ENCODE data around the gene RAD51C.

The RAD51C gene

GRCh38 chr17:58661499-58661898, 30.9 kb upstream of the RAD51C start:
- no peak for TF ChIP-seq ZFX (IDR thresholded peaks at IDR 0.05; ENCODE audit: borderline replicate concordance)
- no peak for TF ChIP-seq CTCF (IDR thresholded peaks at IDR 0.05)

GRCh38 chr17:58664302-58664701, 28.1 kb upstream of the RAD51C start:
- 0 out of 2 replicates have a peak overlapping the region, but pooled peaks have one; percentile 17 for H3K27ac ChIP-seq
- no peak for TF ChIP-seq ZFX (IDR thresholded peaks at IDR 0.05; ENCODE audit: borderline replicate concordance)
- no peak for TF ChIP-seq CTCF (IDR thresholded peaks at IDR 0.05)

More at GRCh38 chr17:58661499-58661898, 30.9 kb upstream of the RAD51C start:
- no peak overlapping the region for H3K27ac ChIP-seq

- no peak for TF ChIP-seq CTCF (IDR thresholded peaks at IDR 0.05)
- TF ChIP-seq ZFX (IDR thresholded peaks at IDR 0.05; ENCODE audit: borderline replicate concordance): no peak
- H3K27ac ChIP-seq: peak overlapping the region; percentile 92
Measured at GRCh38 chr17:58665946-58666857, 26.2 kb upstream of the RAD51C start.

GRCh38 chr17:58666858-58667267, 25.5 kb upstream of the RAD51C start:
- peak overlapping the region; percentile 92 for H3K27ac ChIP-seq
- TF ChIP-seq CTCF (IDR thresholded peaks at IDR 0.05) (no peak), ZFX (IDR thresholded peaks at IDR 0.05; ENCODE audit: borderline replicate concordance) (no peak)

- no peak for TF ChIP-seq CTCF (IDR thresholded peaks at IDR 0.05)
- TF ChIP-seq ZFX (IDR thresholded peaks at IDR 0.05; ENCODE audit: borderline replicate concordance): no peak
- H3K27ac ChIP-seq: peak overlapping the region; percentile 92
Measured at GRCh38 chr17:58667934-58668597, 24.3 kb upstream of the RAD51C start.

DNA sequence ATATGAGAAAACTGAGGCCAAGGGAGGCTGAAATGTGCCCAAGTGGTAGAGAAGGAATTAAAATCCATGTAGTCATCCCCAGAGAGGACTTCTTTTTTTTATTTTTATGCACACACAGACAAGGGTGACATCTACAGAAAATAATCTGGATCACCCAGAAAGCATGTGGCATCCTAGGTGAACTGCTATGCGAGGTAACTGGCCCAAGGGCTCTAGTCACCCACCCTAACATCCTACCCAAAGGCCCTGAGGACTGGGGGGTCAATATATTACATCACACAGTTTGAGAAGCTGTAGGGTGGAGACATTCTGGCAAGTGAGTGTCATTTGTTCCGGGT, 23.8 kb upstream of the RAD51C start:
- no peak for TF ChIP-seq CTCF (IDR thresholded peaks at IDR 0.05)
- H3K27ac ChIP-seq: peak overlapping the region; percentile 92

GRCh38 chr17:58669853-58670252, 22.5 kb upstream of the RAD51C start:
- no peak overlapping the region for H3K27ac ChIP-seq

More at GRCh38 chr17:58669853-58670252, 22.5 kb upstream of the RAD51C start:
- no peak for TF ChIP-seq CTCF (IDR thresholded peaks at IDR 0.05)
- no peak for TF ChIP-seq ZFX (IDR thresholded peaks at IDR 0.05; ENCODE audit: borderline replicate concordance)

All from 22Rv1 (cell line).